IMR-90 (cell line): ENCODE data around the gene CNIH1. TPM values are rescaled to one million over a fixed set of nuclear protein-coding genes. Genes with fewer than 3 reads are reported as not detected.

ENCODE experiments used
- ATAC-seq: fragments of 200-7000 bp; cut with Tn5 transposase; 2 replicates; pipeline ENCODE4 v1.9.1; 2020; ENCODE audit warnings: low read depth, mild to moderate bottlenecking, moderate library complexity
- BruUV-seq: library from RNA; stranded (reverse); fragments of 400-500 nt; replicated peaks from 2 replicates; lab custom pipeline; 2021; lab: Mats Ljungman, UMichigan
- CTCF ChIA-PET: fragments of 300-600 bp; formaldehyde crosslinking; extraction: SDS; loops from one replicate; lab custom pipeline; 2021; ENCODE audit warnings: antibody characterized with exemption; lab: Yijun Ruan, JAX
- POLR2A ChIA-PET: fragments of 300-600 bp; sonication (Branson Sonifier 250); formaldehyde crosslinking; loops from one replicate; lab custom pipeline; 2022; ENCODE audit warnings: antibody characterized with exemption; ENCODE audit not compliant: unreplicated experiment; lab: Charles Lee
- DNase-seq: peaks from one replicate; pipeline ENCODE4 v3.0.0; 2013
- H2AFZ ChIP-seq: replicated peaks from 2 replicates; pipeline ENCODE3; 2013; ENCODE audit warnings: low read length, mild to moderate bottlenecking; ENCODE audit not compliant: poor library complexity
- H2AK5ac ChIP-seq: 2 replicates; pipeline ENCODE4 v1.6.1; 2013; ENCODE audit warnings: low read depth, low read length, inconsistent platforms
- H2AK9ac ChIP-seq: replicated peaks from 2 replicates; pipeline ENCODE3; 2013; ENCODE audit warnings: mild to moderate bottlenecking, low read depth, low read length, moderate library complexity; ENCODE audit not compliant: poor library complexity
- H2BK120ac ChIP-seq: 2 replicates; pipeline ENCODE4 v1.6.1; 2013; ENCODE audit warnings: low read depth, low read length, inconsistent platforms
- H2BK15ac ChIP-seq: 3 replicates; pipeline ENCODE4 v1.6.1; 2013; ENCODE audit warnings: low read depth, low read length, inconsistent platforms
- H2BK20ac ChIP-seq: 2 replicates; pipeline ENCODE4 v1.6.1; 2013; ENCODE audit warnings: low read depth, mild to moderate bottlenecking, inconsistent platforms, low read length, moderate library complexity
- H2BK5ac ChIP-seq: 2 replicates; pipeline ENCODE4 v1.6.1; 2013; ENCODE audit warnings: mild to moderate bottlenecking, low read depth, low read length, inconsistent platforms; ENCODE audit not compliant: poor library complexity, severe bottlenecking
- H3K14ac ChIP-seq: replicated peaks from 2 replicates; pipeline ENCODE4 v1.6.1; 2013; ENCODE audit warnings: low read depth, low read length, inconsistent platforms
- H3K18ac ChIP-seq: 2 replicates; pipeline ENCODE4 v1.6.1; 2013; ENCODE audit warnings: low read depth, low read length, control low read depth
- H3K23ac ChIP-seq: 2 replicates; pipeline ENCODE4 v1.6.1; 2013; ENCODE audit warnings: low read depth, low read length, inconsistent platforms
- H3K27ac ChIP-seq: 2 replicates; pipeline ENCODE4 v1.5.1; 2013; ENCODE audit warnings: mild to moderate bottlenecking, control low read depth, low read length; ENCODE audit not compliant: insufficient read depth
- H3K27me3 ChIP-seq: 2 replicates; pipeline ENCODE4 v1.6.1; 2013; ENCODE audit warnings: low read length; ENCODE audit not compliant: control insufficient read depth, insufficient read depth
- H3K36me3 ChIP-seq: 2 replicates; pipeline ENCODE4 v1.6.1; 2013; ENCODE audit warnings: low read length, mixed read lengths; ENCODE audit not compliant: control insufficient read depth, insufficient read depth
- H3K4ac ChIP-seq: 2 replicates; pipeline ENCODE4 v1.6.1; 2013; ENCODE audit warnings: low read depth, low read length, inconsistent platforms
- H3K4me1 ChIP-seq: 2 replicates; pipeline ENCODE4 v1.6.1; 2013; ENCODE audit warnings: low read length, mixed read lengths; ENCODE audit not compliant: control insufficient read depth, insufficient read depth
- H3K4me2 ChIP-seq: 2 replicates; pipeline ENCODE4 v1.6.1; 2013; ENCODE audit warnings: low read depth, mild to moderate bottlenecking, control low read depth, low read length, moderate library complexity
- H3K4me3 ChIP-seq: 2 replicates; pipeline ENCODE4 v1.5.1; 2013; ENCODE audit warnings: low read depth, mild to moderate bottlenecking, control low read depth, low read length, moderate library complexity; ENCODE audit not compliant: insufficient read depth
- H3K56ac ChIP-seq: 2 replicates; pipeline ENCODE4 v1.6.1; 2013; ENCODE audit warnings: low read length, inconsistent platforms; ENCODE audit not compliant: insufficient read depth; ENCODE audit errors: extremely low read depth
- H3K79me1 ChIP-seq, 2 experiments: 2 replicates each; pipeline ENCODE4 v1.6.1; 2013; ENCODE audit warnings: low read length in 2 of 2, inconsistent platforms in 1 of 2, low read depth in 1 of 2
- H3K9ac ChIP-seq: 2 replicates; pipeline ENCODE4 v1.6.1; 2013; ENCODE audit warnings: low read depth, low read length, control low read depth
- H3K9me1 ChIP-seq: 2 replicates; pipeline ENCODE4 v1.6.1; 2013; ENCODE audit warnings: low read length, inconsistent platforms; ENCODE audit not compliant: insufficient read depth
- H3K9me3 ChIP-seq: 2 replicates; pipeline ENCODE4 v1.6.1; 2013; ENCODE audit warnings: low read length; ENCODE audit not compliant: control insufficient read depth, insufficient read depth
- H4K20me1 ChIP-seq: 2 replicates; pipeline ENCODE4 v1.6.1; 2013; ENCODE audit warnings: low read length, inconsistent platforms; ENCODE audit not compliant: insufficient read depth
- H4K5ac ChIP-seq: 2 replicates; pipeline ENCODE4 v1.6.1; 2013; ENCODE audit warnings: mild to moderate bottlenecking, low read depth, low read length, control low read depth
- H4K8ac ChIP-seq, 2 experiments: 2 replicates each; pipeline ENCODE4 v1.6.1; 2013; ENCODE audit warnings: low read depth in 2 of 2, low read length in 2 of 2, control low read depth in 1 of 2, inconsistent platforms in 1 of 2
- H4K91ac ChIP-seq: 2 replicates; pipeline ENCODE4 v1.6.1; 2013; ENCODE audit warnings: low read depth, low read length, inconsistent platforms; ENCODE audit not compliant: insufficient read depth
- BHLHE40 ChIP-seq: fragments of 150-350 bp; IDR thresholded peaks from 2 replicates; pipeline ENCODE4 v1.6.1; 2016; ENCODE audit warnings: mild to moderate bottlenecking, low read depth, low read length
- CEBPB ChIP-seq: IDR thresholded peaks from 2 replicates; pipeline ENCODE4 v1.6.1; 2012; ENCODE audit warnings: low read depth, low read length, improper control_type of control experiment
- CHD1 ChIP-seq: IDR thresholded peaks from 2 replicates; pipeline ENCODE4 v1.6.1; 2012; ENCODE audit warnings: low read depth, low read length, improper control_type of control experiment
- ELK1 ChIP-seq: fragments of 150-350 bp; IDR thresholded peaks from 2 replicates; pipeline ENCODE4 v1.6.1; 2016; ENCODE audit warnings: low read depth, mild to moderate bottlenecking, low read length, moderate library complexity, borderline replicate concordance
- FOS ChIP-seq: fragments of 150-350 bp; IDR thresholded peaks from 2 replicates; pipeline ENCODE4 v1.6.1; 2016; ENCODE audit warnings: low read depth, low read length
- MAFK ChIP-seq: IDR thresholded peaks from 2 replicates; pipeline ENCODE4 v1.6.1; 2012; ENCODE audit warnings: low read depth, low read length, improper control_type of control experiment
- MAZ ChIP-seq: IDR thresholded peaks from 2 replicates; pipeline ENCODE4 v1.6.1; 2012; ENCODE audit warnings: low read depth, mild to moderate bottlenecking, low read length, improper control_type of control experiment, moderate library complexity, borderline replicate concordance
- MXI1 ChIP-seq: IDR thresholded peaks from 2 replicates; pipeline ENCODE4 v1.6.1; 2012; ENCODE audit warnings: low read depth, mild to moderate bottlenecking, low read length, moderate library complexity, borderline replicate concordance
- NFE2L2 ChIP-seq: fragments of 150-350 bp; IDR thresholded peaks from 2 replicates; pipeline ENCODE4 v1.6.1; 2016; ENCODE audit warnings: low read depth, mild to moderate bottlenecking, low read length
- POLR2A ChIP-seq: IDR thresholded peaks from 2 replicates; pipeline ENCODE4 v1.6.1; 2012; ENCODE audit warnings: mild to moderate bottlenecking, low read depth, low read length
- RAD21 ChIP-seq: IDR thresholded peaks from 2 replicates; pipeline ENCODE4 v1.6.1; 2012; ENCODE audit warnings: low read length, improper control_type of control experiment
- RCOR1 ChIP-seq: IDR thresholded peaks from 2 replicates; pipeline ENCODE4 v1.6.1; 2012; ENCODE audit warnings: mild to moderate bottlenecking, low read length, improper control_type of control experiment; ENCODE audit not compliant: insufficient replicate concordance
- RFX5 ChIP-seq: IDR thresholded peaks from 2 replicates; pipeline ENCODE4 v1.8.0; 2012; ENCODE audit warnings: low read depth, mild to moderate bottlenecking, low read length, moderate library complexity
- SMC3 ChIP-seq: fragments of 150-350 bp; IDR thresholded peaks from 2 replicates; pipeline ENCODE4 v1.6.1; 2016; ENCODE audit warnings: low read depth, mild to moderate bottlenecking, antibody characterized with exemption, low read length, moderate library complexity
- WGBS, 2 experiments: methylation state at CpG; one replicate each; pipeline versions ENCODE4 v1.1.5 to v1.1.7; 2013; ENCODE audit warnings: missing lambda C conversion rate in 2 of 2; ENCODE audit not compliant: insufficient read length in 1 of 2; ENCODE audit errors: extremely low coverage in 2 of 2; 5-methylcytosine and 5-hydroxymethylcytosine counted together
- dilution Hi-C: fragments of 300-500 bp; cut with HindIII; formaldehyde crosslinking; loops from one replicate; pipeline ENCODE4 v1.14.3; 2018; ENCODE audit warnings: low sequenced_read_pairs; ENCODE audit not compliant: unreplicated experiment
- in situ Hi-C: fragments of 300-500 bp; cut with MboI; formaldehyde crosslinking; loops from 3 replicates; pipeline ENCODE4 v1.14.3; 2019; ENCODE audit warnings: low sequenced_read_pairs, inconsistent platforms, mixed read lengths
- intact Hi-C: fragments of 100-400 bp; cut with micrococcal nuclease; formaldehyde crosslinking; loops from 2 replicates; pipeline ENCODE4 v1.10.0; 2022
- polyA plus RNA-seq, 3 experiments: library from polyadenylated mRNA; depleted of rRNA; stranded (reverse); fragments of >200 nt; gene quantifications; 2 replicates each; pipeline ENCODE4 v1.2.3, GENCODE V29; 2012; ENCODE audit warnings: low replicate concordance in 1 of 3
- total RNA-seq: library from RNA; depleted of rRNA; stranded (reverse); fragments of >200 nt; gene quantifications from 2 replicates; pipeline ENCODE4 v1.2.3, GENCODE V29; 2012
- TF ChIP-seq, protein P1 (sequence below): conservative IDR thresholded peaks from 2 replicates; pipeline ENCODE4 v1.5.1; 2012; ENCODE audit warnings: mild to moderate bottlenecking, low read depth, low read length, improper control_type of control experiment
- TF ChIP-seq, protein P2 (sequence below): fragments of 150-350 bp; IDR thresholded peaks from 2 replicates; pipeline ENCODE4 v1.6.1; 2017; ENCODE audit warnings: mild to moderate bottlenecking, antibody characterized with exemption, low read length, low read depth

CNIH1 gene
- total and polyA plus RNA-seq, 2 of the 4 experiments (the other 2 are of a cell fraction): 244 to 284 TPM

DNA sequence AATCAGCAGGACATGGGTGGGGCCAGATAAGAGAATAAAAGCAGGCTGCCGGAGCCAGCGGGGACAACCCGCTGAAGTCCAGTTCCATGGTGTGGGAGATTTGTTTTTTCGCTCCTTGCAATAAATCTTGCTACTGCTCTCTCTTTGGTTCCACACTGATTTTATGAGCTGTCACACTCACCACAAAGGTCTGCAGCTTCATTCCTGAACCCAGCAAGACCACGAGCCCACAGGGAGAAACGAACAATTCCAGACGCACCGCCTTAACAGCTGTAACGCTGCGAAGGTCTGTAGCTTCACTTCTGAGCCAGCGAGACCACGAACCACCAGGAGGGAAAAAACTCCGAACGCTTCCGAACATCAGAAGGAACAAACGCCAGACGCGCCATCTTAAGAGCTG is 2.8 kb upstream of the CNIH1 start:
- Histone ChIP-seq H3K4me1 (peaks cover 3% of the 10 kb centered on the region), H2BK120ac (no peak overlapping the region), H2AK9ac (no peak overlapping the region), H3K9ac (no peak overlapping the region), H4K91ac (no peak overlapping the region), H4K8ac (no peak overlapping the region), H3K23ac (no peak overlapping the region), H2BK20ac (no peak overlapping the region), H3K9me1 (no peaks in the 10 kb centered on the region; the same call in 1 of the 2 replicates), H3K4me2 (no peak overlapping the region), H2AK5ac (no peak overlapping the region), H3K9me3 (no peaks in the 10 kb centered on the region), H4K5ac (no peak overlapping the region), H4K20me1 (no peaks in the 10 kb centered on the region; the same call in 1 of the 2 replicates), H2BK5ac (no peak overlapping the region), H3K4ac (no peak overlapping the region), H3K4me3 (no peak overlapping the region), H2BK15ac (no peak overlapping the region), H3K36me3 (no peaks in the 10 kb centered on the region), H2AFZ (no peak overlapping the region), H3K56ac (no peak overlapping the region), H3K27me3 (no peaks in the 10 kb centered on the region), H3K14ac (no peak overlapping the region), H3K18ac (no peak overlapping the region), H3K27ac (no peak overlapping the region), H3K79me1 (peaks cover 0 to 8% of the 10 kb centered on the region in 2 experiments; a peak in 2 of 4 replicates)
- no peak for DNase-seq
- dilution Hi-C loops: no loop called here
- no peak for ATAC-seq
- intact Hi-C loops: loop anchor here (5.0 kb wide), 1 partner anchor 77 kb away; no protein-coding TSS in a partner anchor
- 83% methylated on average over 6 of the region's 18 CpGs; no CpG with 5 or more reads in 1 of the 2 experiments for WGBS, 2 experiments
- TF ChIP-seq POLR2A (no peak), MAZ (no peak), ELK1 (no peak), NFE2L2 (no peak), RAD21 (no peak), BHLHE40 (no peak), SMC3 (no peak), MXI1 (no peak), CEBPB (no peak), RFX5 (no peak), MAFK (no peak), RCOR1 (no peak), CHD1 (no peak), FOS (no peak)
- TF ChIP-seq, protein P1, sequence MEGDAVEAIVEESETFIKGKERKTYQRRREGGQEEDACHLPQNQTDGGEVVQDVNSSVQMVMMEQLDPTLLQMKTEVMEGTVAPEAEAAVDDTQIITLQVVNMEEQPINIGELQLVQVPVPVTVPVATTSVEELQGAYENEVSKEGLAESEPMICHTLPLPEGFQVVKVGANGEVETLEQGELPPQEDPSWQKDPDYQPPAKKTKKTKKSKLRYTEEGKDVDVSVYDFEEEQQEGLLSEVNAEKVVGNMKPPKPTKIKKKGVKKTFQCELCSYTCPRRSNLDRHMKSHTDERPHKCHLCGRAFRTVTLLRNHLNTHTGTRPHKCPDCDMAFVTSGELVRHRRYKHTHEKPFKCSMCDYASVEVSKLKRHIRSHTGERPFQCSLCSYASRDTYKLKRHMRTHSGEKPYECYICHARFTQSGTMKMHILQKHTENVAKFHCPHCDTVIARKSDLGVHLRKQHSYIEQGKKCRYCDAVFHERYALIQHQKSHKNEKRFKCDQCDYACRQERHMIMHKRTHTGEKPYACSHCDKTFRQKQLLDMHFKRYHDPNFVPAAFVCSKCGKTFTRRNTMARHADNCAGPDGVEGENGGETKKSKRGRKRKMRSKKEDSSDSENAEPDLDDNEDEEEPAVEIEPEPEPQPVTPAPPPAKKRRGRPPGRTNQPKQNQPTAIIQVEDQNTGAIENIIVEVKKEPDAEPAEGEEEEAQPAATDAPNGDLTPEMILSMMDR: no peak
- TF ChIP-seq, protein P2, sequence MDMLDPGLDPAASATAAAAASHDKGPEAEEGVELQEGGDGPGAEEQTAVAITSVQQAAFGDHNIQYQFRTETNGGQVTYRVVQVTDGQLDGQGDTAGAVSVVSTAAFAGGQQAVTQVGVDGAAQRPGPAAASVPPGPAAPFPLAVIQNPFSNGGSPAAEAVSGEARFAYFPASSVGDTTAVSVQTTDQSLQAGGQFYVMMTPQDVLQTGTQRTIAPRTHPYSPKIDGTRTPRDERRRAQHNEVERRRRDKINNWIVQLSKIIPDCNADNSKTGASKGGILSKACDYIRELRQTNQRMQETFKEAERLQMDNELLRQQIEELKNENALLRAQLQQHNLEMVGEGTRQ: no peak
- no TSS peak for BruUV-seq
- CTCF ChIA-PET: no interaction called here
- POLR2A ChIA-PET: no interaction called here
- in situ Hi-C loops: no loop called here
